Trophoblast cell (in vitro differentiated cells and primary cell): ENCODE data around the gene MBNL2. TPM values are rescaled to one million over a fixed set of nuclear protein-coding genes. Genes with fewer than 3 reads are reported as not detected.
A peak's percentile ranks its signal among the peaks of the same experiment; 100 is the strongest.

Source experiments
- DNase-seq, 2 donors: peaks; one replicate each; pipeline ENCODE4 v3.0.0-alpha.2; 2016
- H2AFZ ChIP-seq: 2 replicates; pipeline ENCODE4 v1.6.1; 2013; ENCODE audit warnings: low read length, moderate library complexity, mild to moderate bottlenecking; ENCODE audit not compliant: insufficient read depth, poor library complexity
- H2AK5ac ChIP-seq: 2 replicates; pipeline ENCODE4 v1.6.1; 2013; ENCODE audit warnings: mild to moderate bottlenecking, low read length
- H2BK120ac ChIP-seq: 2 replicates; pipeline ENCODE4 v1.6.1; 2013; ENCODE audit warnings: low read length, mild to moderate bottlenecking, moderate library complexity; ENCODE audit not compliant: insufficient read depth, poor library complexity
- H2BK12ac ChIP-seq: 2 replicates; pipeline ENCODE4 v1.6.1; 2013; ENCODE audit warnings: mild to moderate bottlenecking, low read length, moderate library complexity
- H2BK5ac ChIP-seq: 2 replicates; pipeline ENCODE4 v1.6.1; 2013; ENCODE audit warnings: low read length, low read depth, moderate library complexity, mild to moderate bottlenecking; ENCODE audit not compliant: poor library complexity
- H3K14ac ChIP-seq: 2 replicates; pipeline ENCODE4 v1.6.1; 2013; ENCODE audit warnings: mild to moderate bottlenecking, low read length
- H3K18ac ChIP-seq: 2 replicates; pipeline ENCODE4 v1.6.1; 2013; ENCODE audit warnings: mild to moderate bottlenecking, low read length
- H3K23ac ChIP-seq: 2 replicates; pipeline ENCODE4 v1.6.1; 2013; ENCODE audit warnings: low read length
- H3K27ac ChIP-seq: 2 replicates; pipeline ENCODE4 v1.5.1; 2013; ENCODE audit warnings: low read depth, mild to moderate bottlenecking, inconsistent platforms, low read length, moderate library complexity
- H3K27me3 ChIP-seq: 2 replicates; pipeline ENCODE4 v1.6.1; 2013; ENCODE audit warnings: inconsistent platforms, mild to moderate bottlenecking, low read length, moderate library complexity; ENCODE audit not compliant: insufficient read depth
- H3K36me3 ChIP-seq, 2 experiments: 1 replicate in 1 of 2; 2 replicates in 1 of 2; pipeline ENCODE4 v1.6.1; 2013; ENCODE audit warnings: low read length in 2 of 2, mild to moderate bottlenecking in 2 of 2, moderate library complexity in 1 of 2; ENCODE audit not compliant: insufficient read depth in 2 of 2, control insufficient read depth in 1 of 2
- H3K4ac ChIP-seq: 2 replicates; pipeline ENCODE4 v1.6.1; 2013; ENCODE audit warnings: low read depth, mild to moderate bottlenecking, low read length, moderate library complexity
- H3K4me1 ChIP-seq, 2 experiments: 1 replicate in 1 of 2; 2 replicates in 1 of 2; pipeline ENCODE4 v1.6.1; 2013; ENCODE audit warnings: low read length in 2 of 2, mild to moderate bottlenecking in 2 of 2, moderate library complexity in 1 of 2; ENCODE audit not compliant: insufficient read depth in 2 of 2, control insufficient read depth in 1 of 2
- H3K4me2 ChIP-seq: 2 replicates; pipeline ENCODE4 v1.6.1; 2013; ENCODE audit warnings: inconsistent platforms, mild to moderate bottlenecking, low read length, moderate library complexity
- H3K4me3 ChIP-seq: 2 replicates; pipeline ENCODE4 v1.5.1; 2013; ENCODE audit warnings: mild to moderate bottlenecking, low read depth, low read length, inconsistent platforms
- H3K79me1 ChIP-seq: one replicate; pipeline ENCODE4 v1.6.1; 2013; ENCODE audit warnings: low read length
- H3K79me2 ChIP-seq: 2 replicates; pipeline ENCODE4 v1.6.1; 2013; ENCODE audit warnings: low read length, mild to moderate bottlenecking; ENCODE audit not compliant: control insufficient read depth, insufficient read depth, poor library complexity
- H3K9ac ChIP-seq: 2 replicates; pipeline ENCODE4 v1.6.1; 2013; ENCODE audit warnings: mild to moderate bottlenecking, low read length
- H3K9me3 ChIP-seq: 2 replicates; pipeline ENCODE4 v1.6.1; 2013; ENCODE audit warnings: low read depth, mild to moderate bottlenecking, control low read depth, inconsistent platforms, low read length; ENCODE audit not compliant: insufficient read depth
- H4K12ac ChIP-seq: 2 replicates; pipeline ENCODE4 v1.6.1; 2013; ENCODE audit warnings: low read depth, mild to moderate bottlenecking, low read length, moderate library complexity
- H4K8ac ChIP-seq: 2 replicates; pipeline ENCODE4 v1.6.1; 2013; ENCODE audit warnings: low read depth, mild to moderate bottlenecking, low read length, moderate library complexity
- H4K91ac ChIP-seq: one replicate; pipeline ENCODE4 v1.6.1; 2013; ENCODE audit warnings: low read depth, mild to moderate bottlenecking, low read length, moderate library complexity
- WGBS: extraction: QIAGEN DNeasy Blood & Tissue Kit; methylation state at CpG from one replicate; pipeline ENCODE4 v1.1.7; 2013; ENCODE audit warnings: missing lambda C conversion rate; ENCODE audit not compliant: insufficient read length, insufficient coverage; ENCODE audit errors: extremely low coverage; 5-methylcytosine and 5-hydroxymethylcytosine counted together
- polyA plus RNA-seq: library from polyadenylated mRNA; stranded (reverse); fragments of 200-250 nt; gene quantifications from 2 replicates; pipeline ENCODE4 v1.2.3, GENCODE V29; 2013

Gene MBNL2, protein sequence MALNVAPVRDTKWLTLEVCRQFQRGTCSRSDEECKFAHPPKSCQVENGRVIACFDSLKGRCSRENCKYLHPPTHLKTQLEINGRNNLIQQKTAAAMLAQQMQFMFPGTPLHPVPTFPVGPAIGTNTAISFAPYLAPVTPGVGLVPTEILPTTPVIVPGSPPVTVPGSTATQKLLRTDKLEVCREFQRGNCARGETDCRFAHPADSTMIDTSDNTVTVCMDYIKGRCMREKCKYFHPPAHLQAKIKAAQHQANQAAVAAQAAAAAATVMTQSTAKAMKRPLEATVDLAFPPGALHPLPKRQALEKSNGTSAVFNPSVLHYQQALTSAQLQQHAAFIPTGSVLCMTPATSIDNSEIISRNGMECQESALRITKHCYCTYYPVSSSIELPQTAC
- 173 and 175 TPM in 2 replicates for polyA plus RNA-seq

DNA sequence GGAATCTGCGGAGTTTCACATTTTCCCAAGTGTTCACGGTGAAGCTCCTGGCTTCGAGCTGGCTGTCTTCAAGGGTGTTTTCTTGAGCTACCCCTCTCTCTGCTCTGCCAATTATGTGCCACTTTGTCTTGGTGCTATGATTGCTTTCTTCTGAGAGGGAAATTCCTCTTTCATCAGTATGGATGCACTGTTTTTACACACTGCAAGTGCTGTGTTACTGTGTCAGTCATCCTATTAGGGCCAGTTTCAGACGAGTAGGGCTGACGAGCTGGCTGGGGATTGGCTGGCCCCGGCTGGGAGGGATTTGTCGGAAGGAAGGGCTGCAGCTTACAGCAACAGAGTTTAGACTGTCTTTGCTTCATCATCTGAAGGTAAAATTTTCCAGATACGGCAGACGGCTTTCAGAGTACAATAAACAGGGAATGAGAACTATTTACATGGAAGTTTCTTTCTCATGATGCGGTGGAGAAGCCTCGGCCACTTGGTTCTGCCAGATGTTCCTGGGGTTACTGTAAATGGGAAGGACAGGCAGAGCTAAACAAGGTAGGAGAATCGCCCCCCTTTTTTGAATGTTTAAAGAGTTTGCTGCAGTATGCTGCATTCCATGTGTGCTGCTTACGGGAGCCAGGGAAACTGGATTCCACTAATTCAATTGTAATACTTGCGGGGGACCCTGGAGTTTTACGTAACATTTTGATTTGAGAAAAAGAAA lies at the start of gene MBNL2:
Gene MBNL2 (plus strand): TSS at position 345 of the 712 bp plus-strand sequence. CDS start 53,903 bp downstream, outside the sequence.
- peak within 1 kb of the TSS; percentile 2 for H3K14ac ChIP-seq
- H3K4me3 ChIP-seq = peak within 1 kb of the TSS; percentile 72
- H3K4me1 ChIP-seq = peaks cover 7 to 14% of the 10 kb centered on the region in 2 experiments
- H3K27ac ChIP-seq = peak within 1 kb of the TSS; percentile 89
- H3K9ac ChIP-seq = peak within 1 kb of the TSS; percentile 85
- peak; percentile 92 to 93 for DNase-seq
- H4K8ac ChIP-seq = no peak within 1 kb of the TSS
- no peaks in the 10 kb centered on the region for H3K9me3 ChIP-seq
- H4K12ac ChIP-seq = no peak within 1 kb of the TSS
- peaks cover 0 to 3% of the 10 kb centered on the region in 2 experiments for H3K36me3 ChIP-seq
- H3K79me1 ChIP-seq = peaks cover 20% of the 10 kb centered on the region
- no peaks in the 10 kb centered on the region for H3K27me3 ChIP-seq
- peak within 1 kb of the TSS; percentile 42 for H2BK5ac ChIP-seq
- H3K18ac ChIP-seq = no peak within 1 kb of the TSS
- peak within 1 kb of the TSS; percentile 61 for H3K4ac ChIP-seq
- H2BK120ac ChIP-seq = peak within 1 kb of the TSS; percentile 68
- H3K23ac ChIP-seq = no peak within 1 kb of the TSS
- no peak within 1 kb of the TSS for H2BK12ac ChIP-seq
- H4K91ac ChIP-seq = peak within 1 kb of the TSS; percentile 48
- H3K4me2 ChIP-seq = peak within 1 kb of the TSS; percentile 84
- no CpG with 5 or more reads among the region's 15 CpGs for WGBS
- no peak within 1 kb of the TSS for H2AK5ac ChIP-seq
- no peak within 1 kb of the TSS for H2AFZ ChIP-seq
- peaks cover 13% of the 10 kb centered on the region for H3K79me2 ChIP-seq

DNA sequence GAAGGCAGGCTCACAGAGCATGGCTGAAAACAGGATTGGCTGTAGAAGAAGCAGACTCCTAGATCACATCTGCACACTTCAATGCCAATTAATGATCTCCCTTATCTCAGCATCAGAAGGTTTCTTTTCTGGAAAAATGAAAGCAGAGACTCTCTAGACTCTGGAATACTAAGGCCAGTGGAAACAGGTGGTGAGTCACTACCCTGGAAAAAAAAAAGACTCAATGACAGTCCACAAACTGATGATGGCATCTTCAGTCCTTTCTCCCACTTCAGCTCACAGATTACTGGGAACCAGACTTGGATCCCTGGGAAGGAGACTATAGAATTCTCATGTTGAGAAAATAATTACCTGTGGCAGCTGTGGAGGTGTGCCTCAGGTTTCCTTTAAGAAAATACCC lies 47.5 kb upstream of the MBNL2 start:
- Histone ChIP-seq H3K27me3 (no peaks in the 10 kb centered on the region), H3K4me1 (peaks cover 6 to 7% of the 10 kb centered on the region in 2 experiments), H3K79me2 (peaks cover 2% of the 10 kb centered on the region), H3K36me3 (no peaks in the 10 kb centered on the region), H3K4ac (no peak overlapping the region), H3K4me3 (no peak overlapping the region), H2AFZ (no peak overlapping the region), H3K9me3 (no peaks in the 10 kb centered on the region), H2BK5ac (no peak overlapping the region), H3K14ac (no peak overlapping the region), H4K8ac (no peak overlapping the region), H2AK5ac (no peak overlapping the region), H2BK120ac (no peak overlapping the region), H4K91ac (no peak overlapping the region), H2BK12ac (no peak overlapping the region), H3K4me2 (no peak overlapping the region), H3K18ac (no peak overlapping the region), H3K79me1 (peaks cover 3% of the 10 kb centered on the region), H3K9ac (no peak overlapping the region), H4K12ac (no peak overlapping the region), H3K23ac (no peak overlapping the region), H3K27ac (no peak overlapping the region)
- DNase-seq = no peak

DNA sequence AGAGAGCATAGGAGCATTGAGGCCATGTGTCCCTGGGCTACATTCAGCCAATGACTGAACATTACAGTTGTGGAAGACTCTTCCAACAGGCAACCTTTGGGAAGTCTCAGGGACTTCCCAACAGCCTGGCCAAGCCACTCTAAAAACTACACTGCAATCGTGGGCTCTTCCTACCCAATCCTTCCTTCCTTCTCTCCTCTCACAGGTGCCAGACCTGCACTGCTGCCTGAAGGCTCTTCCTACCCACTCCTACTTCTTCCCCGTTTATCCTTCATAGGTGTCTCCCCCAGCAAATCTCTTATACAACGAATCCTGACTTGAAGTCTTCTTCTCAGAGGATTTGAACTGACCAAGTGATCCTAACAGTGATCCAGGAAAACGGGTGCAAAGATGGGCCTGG lies 47.1 kb upstream of the MBNL2 start:
- no peak overlapping the region for H2BK120ac ChIP-seq
- H2AFZ ChIP-seq = no peak overlapping the region
- H4K91ac ChIP-seq = no peak overlapping the region
- H3K9me3 ChIP-seq = no peaks in the 10 kb centered on the region
- no peak overlapping the region for H4K8ac ChIP-seq
- H2BK12ac ChIP-seq = no peak overlapping the region
- WGBS = no CpG with 5 or more reads among the region's 4 CpGs
- H3K4me2 ChIP-seq = no peak overlapping the region
- H3K27ac ChIP-seq = no peak overlapping the region
- H3K14ac ChIP-seq = no peak overlapping the region
- H3K9ac ChIP-seq = no peak overlapping the region
- DNase-seq = no peak
- no peak overlapping the region for H3K4ac ChIP-seq
- peaks cover 8 to 9% of the 10 kb centered on the region in 2 experiments for H3K4me1 ChIP-seq
- H3K4me3 ChIP-seq = no peak overlapping the region
- H3K36me3 ChIP-seq = no peaks in the 10 kb centered on the region
- peaks cover 2% of the 10 kb centered on the region for H3K79me2 ChIP-seq
- H3K27me3 ChIP-seq = no peaks in the 10 kb centered on the region
- H3K18ac ChIP-seq = no peak overlapping the region
- H3K23ac ChIP-seq = no peak overlapping the region
- no peak overlapping the region for H4K12ac ChIP-seq
- H3K79me1 ChIP-seq = peaks cover 4% of the 10 kb centered on the region
- H2BK5ac ChIP-seq = no peak overlapping the region
- no peak overlapping the region for H2AK5ac ChIP-seq

DNA sequence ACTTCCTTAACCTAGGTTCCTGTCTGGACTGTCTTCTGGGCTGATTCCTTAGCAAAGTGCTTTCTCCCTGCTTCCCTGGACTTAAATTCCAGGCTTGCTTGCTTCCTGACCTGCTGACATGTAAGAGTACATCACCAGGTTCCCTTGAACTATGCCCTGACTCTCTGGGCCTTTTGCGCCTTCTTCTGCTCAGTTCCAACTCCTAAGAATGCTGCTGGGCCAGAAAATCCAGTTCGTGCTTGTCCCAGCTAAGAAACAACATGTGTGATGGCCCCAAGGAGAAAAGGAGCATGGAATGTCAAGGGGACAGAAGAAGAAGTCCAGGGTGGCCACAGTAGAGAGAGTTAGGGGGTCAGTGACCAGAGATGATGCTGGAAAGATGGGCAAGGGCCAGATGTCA lies 42.6 kb upstream of the MBNL2 start:
- Histone ChIP-seq H3K4me1 (peaks cover 10 to 13% of the 10 kb centered on the region in 2 experiments), H3K18ac (no peak overlapping the region), H3K36me3 (no peaks in the 10 kb centered on the region), H3K9me3 (no peaks in the 10 kb centered on the region), H2AFZ (no peak overlapping the region), H4K12ac (no peak overlapping the region), H3K79me2 (peaks cover 2% of the 10 kb centered on the region), H2BK5ac (peak overlapping the region; percentile 81), H3K14ac (no peak overlapping the region), H3K27me3 (no peaks in the 10 kb centered on the region), H3K4ac (no peak overlapping the region), H3K4me2 (peak overlapping the region; percentile 11), H4K91ac (no peak overlapping the region), H3K23ac (no peak overlapping the region), H2BK120ac (peak overlapping the region; percentile 45), H3K9ac (no peak overlapping the region), H2BK12ac (no peak overlapping the region), H4K8ac (peak overlapping the region; percentile 46), H2AK5ac (no peak overlapping the region), H3K27ac (peak overlapping the region; percentile 92), H3K4me3 (no peak overlapping the region), H3K79me1 (peaks cover 18% of the 10 kb centered on the region)
- peak; percentile 95 to 99 for DNase-seq
- WGBS = no CpG with 5 or more reads among the region's 2 CpGs
